ENCODE data around the gene NFAM1.

GRCh38 chr22:42375982-42376381, 56.2 kb downstream of the NFAM1 start:
- TF ChIP-seq CTCF (conservative IDR thresholded peaks at IDR 0.05; ENCODE audit: low read depth, low read length): no peak
- no peak for TF ChIP-seq POLR2A (IDR thresholded peaks at IDR 0.05; ENCODE audit: low read depth, low read length)
- TF ChIP-seq RFX5 (IDR thresholded peaks at IDR 0.05; ENCODE audit: low read depth, low read length): no peak
- TF ChIP-seq SMC3 (IDR thresholded peaks at IDR 0.05; ENCODE audit: low read depth, low read length): no peak
- TF ChIP-seq MXI1 (IDR thresholded peaks at IDR 0.05; ENCODE audit: borderline replicate concordance, low read depth, low read length): no peak
- no peak for TF ChIP-seq RAD21 (IDR thresholded peaks at IDR 0.05; ENCODE audit: low read length)
- TF ChIP-seq CEBPB (IDR thresholded peaks at IDR 0.05; ENCODE audit: low read depth, low read length): no peak
- no peak for TF ChIP-seq RCOR1 (IDR thresholded peaks at IDR 0.05; ENCODE audit: insufficient replicate concordance, low read length)

Measured in IMR-90 (cell line).